ENCODE data around the gene MINPP1.

The MINPP1 gene

DNA sequence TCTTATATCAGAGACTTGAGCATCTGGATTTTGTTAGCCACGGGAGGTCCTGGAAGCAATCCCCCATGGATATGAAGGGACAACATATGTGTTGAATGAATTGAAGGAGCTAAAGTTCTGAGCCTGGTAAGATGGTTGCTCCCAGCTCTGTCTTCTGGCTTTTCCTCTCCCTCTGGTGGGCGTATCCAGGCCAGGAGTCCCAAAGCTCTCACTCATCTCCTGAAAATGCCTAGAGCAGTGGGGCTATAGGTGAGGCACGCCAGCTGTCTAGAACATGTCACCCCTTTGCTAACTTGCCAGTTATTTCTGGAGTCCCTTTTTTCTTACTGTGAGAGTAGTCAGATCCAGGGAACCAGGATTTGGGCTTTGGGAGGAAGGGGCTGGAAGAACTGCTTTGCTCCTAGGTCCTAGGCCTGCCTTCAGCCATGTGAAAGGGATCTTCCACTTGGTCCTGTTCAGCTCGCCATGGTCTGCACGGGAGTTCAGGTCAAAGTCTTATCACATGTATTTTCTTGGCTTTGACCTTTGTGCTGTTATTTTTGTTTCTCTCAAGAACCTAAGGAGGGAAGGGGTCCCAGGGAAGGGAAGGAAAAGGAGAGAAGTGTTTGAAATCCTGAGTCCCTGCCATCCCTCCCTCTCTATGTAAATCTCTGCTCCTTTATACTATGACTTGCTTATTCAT is 73.6 kb downstream of the MINPP1 start:
- TF ChIP-seq SUZ12 (IDR thresholded peaks at IDR 0.05; ENCODE audit: extremely low read depth, insufficient read depth, insufficient read length): no peak
- TF ChIP-seq ZNF274 (IDR thresholded peaks at IDR 0.05; ENCODE audit: low read depth, low read length): no peak
- TF ChIP-seq YY1 (IDR thresholded peaks at IDR 0.05; ENCODE audit: insufficient read depth, insufficient read length): no peak
- no peak for DNase-seq (ENCODE audit: low read depth, low spot score)

GRCh38 chr10:87578842-87579401 is 74.2 kb downstream of the MINPP1 start:
- Histone ChIP-seq H3K9ac (ENCODE audit: insufficient read length, low read depth) (no peak overlapping the region), H3K4me1 (ENCODE audit: insufficient read depth, insufficient read length) (no peaks in the 10 kb centered on the region), H3K9me3 (ENCODE audit: insufficient read depth, low read length) (no peaks in the 10 kb centered on the region), H3K36me3 (ENCODE audit: insufficient read depth, insufficient read length, low read length) (no peaks in the 10 kb centered on the region), H3K27me3 (ENCODE audit: insufficient read depth, insufficient read length) (no peaks in the 10 kb centered on the region), H3K4me3 (ENCODE audit: insufficient read length, low read depth) (no peak overlapping the region)
- no peak for TF ChIP-seq SUZ12 (IDR thresholded peaks at IDR 0.05; ENCODE audit: extremely low read depth, insufficient read depth, insufficient read length)
- no peak for DNase-seq (ENCODE audit: low read depth, low spot score)

More for the DNA sequence above, 73.6 kb downstream of the MINPP1 start:
- Histone ChIP-seq H3K4me3 (ENCODE audit: insufficient read length, low read depth) (no peak overlapping the region), H3K36me3 (ENCODE audit: insufficient read depth, insufficient read length, low read length) (no peaks in the 10 kb centered on the region), H3K9ac (ENCODE audit: insufficient read length, low read depth) (no peak overlapping the region), H3K27me3 (ENCODE audit: insufficient read depth, insufficient read length) (no peaks in the 10 kb centered on the region), H3K9me3 (ENCODE audit: insufficient read depth, low read length) (no peaks in the 10 kb centered on the region), H3K4me1 (ENCODE audit: insufficient read depth, insufficient read length) (no peaks in the 10 kb centered on the region)

DNA sequence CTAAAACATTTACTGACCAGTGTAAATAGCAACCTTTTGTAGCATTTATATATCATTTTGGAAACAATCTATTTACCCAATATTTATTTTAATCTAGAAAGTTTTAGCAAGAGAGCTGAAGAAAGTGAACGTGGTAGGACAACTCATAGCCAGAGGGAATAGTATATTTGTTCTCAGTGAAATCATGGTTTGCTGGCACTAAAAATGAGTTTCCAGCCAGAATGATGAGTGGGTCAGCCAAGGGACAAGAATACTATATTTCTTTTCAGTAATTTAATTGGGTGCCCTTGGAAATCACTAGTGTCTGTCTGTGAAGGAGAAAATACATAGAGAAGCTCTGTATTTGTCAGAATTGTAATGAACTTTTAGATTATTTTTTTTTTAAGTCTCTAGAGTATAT is 74.9 kb downstream of the MINPP1 start:
- Histone ChIP-seq H3K9ac (ENCODE audit: insufficient read length, low read depth) (no peak overlapping the region), H3K36me3 (ENCODE audit: insufficient read depth, insufficient read length, low read length) (no peaks in the 10 kb centered on the region), H3K4me1 (ENCODE audit: insufficient read depth, insufficient read length) (no peaks in the 10 kb centered on the region), H3K9me3 (ENCODE audit: insufficient read depth, low read length) (no peaks in the 10 kb centered on the region), H3K4me3 (ENCODE audit: insufficient read length, low read depth) (no peak overlapping the region), H3K27me3 (ENCODE audit: insufficient read depth, insufficient read length) (no peaks in the 10 kb centered on the region)
- no peak for TF ChIP-seq YY1 (IDR thresholded peaks at IDR 0.05; ENCODE audit: insufficient read depth, insufficient read length)
- no peak for TF ChIP-seq ZNF274 (IDR thresholded peaks at IDR 0.05; ENCODE audit: low read depth, low read length)
- TF ChIP-seq SUZ12 (IDR thresholded peaks at IDR 0.05; ENCODE audit: extremely low read depth, insufficient read depth, insufficient read length): no peak
- no peak for DNase-seq (ENCODE audit: low read depth, low spot score)

GRCh38 chr10:87580016-87580415 is 75.3 kb downstream of the MINPP1 start:
- H3K9me3 ChIP-seq (ENCODE audit: insufficient read depth, low read length): no peaks in the 10 kb centered on the region
- no peaks in the 10 kb centered on the region for H3K27me3 ChIP-seq (ENCODE audit: insufficient read depth, insufficient read length)
- no peak for DNase-seq (ENCODE audit: low read depth, low spot score)
- no peak overlapping the region for H3K9ac ChIP-seq (ENCODE audit: insufficient read length, low read depth)
- no peaks in the 10 kb centered on the region for H3K36me3 ChIP-seq (ENCODE audit: insufficient read depth, insufficient read length, low read length)
- H3K4me1 ChIP-seq (ENCODE audit: insufficient read depth, insufficient read length): no peaks in the 10 kb centered on the region
- no peak for TF ChIP-seq YY1 (IDR thresholded peaks at IDR 0.05; ENCODE audit: insufficient read depth, insufficient read length)
- no peak for TF ChIP-seq SUZ12 (IDR thresholded peaks at IDR 0.05; ENCODE audit: extremely low read depth, insufficient read depth, insufficient read length)
- no peak for TF ChIP-seq ZNF274 (IDR thresholded peaks at IDR 0.05; ENCODE audit: low read depth, low read length)
- H3K4me3 ChIP-seq (ENCODE audit: insufficient read length, low read depth): no peak overlapping the region

- Histone ChIP-seq H3K9ac (ENCODE audit: insufficient read length, low read depth) (no peak overlapping the region), H3K4me1 (ENCODE audit: insufficient read depth, insufficient read length) (no peaks in the 10 kb centered on the region), H3K36me3 (ENCODE audit: insufficient read depth, insufficient read length, low read length) (no peaks in the 10 kb centered on the region), H3K4me3 (ENCODE audit: insufficient read length, low read depth) (no peak overlapping the region), H3K27me3 (ENCODE audit: insufficient read depth, insufficient read length) (no peaks in the 10 kb centered on the region), H3K9me3 (ENCODE audit: insufficient read depth, low read length) (no peaks in the 10 kb centered on the region)
- no peak for DNase-seq (ENCODE audit: low read depth, low spot score)
- no peak for TF ChIP-seq ZNF274 (IDR thresholded peaks at IDR 0.05; ENCODE audit: low read depth, low read length)
- no peak for TF ChIP-seq YY1 (IDR thresholded peaks at IDR 0.05; ENCODE audit: insufficient read depth, insufficient read length)
Observed at GRCh38 chr10:87585565-87586514, 81.1 kb downstream of the MINPP1 start.

DNA sequence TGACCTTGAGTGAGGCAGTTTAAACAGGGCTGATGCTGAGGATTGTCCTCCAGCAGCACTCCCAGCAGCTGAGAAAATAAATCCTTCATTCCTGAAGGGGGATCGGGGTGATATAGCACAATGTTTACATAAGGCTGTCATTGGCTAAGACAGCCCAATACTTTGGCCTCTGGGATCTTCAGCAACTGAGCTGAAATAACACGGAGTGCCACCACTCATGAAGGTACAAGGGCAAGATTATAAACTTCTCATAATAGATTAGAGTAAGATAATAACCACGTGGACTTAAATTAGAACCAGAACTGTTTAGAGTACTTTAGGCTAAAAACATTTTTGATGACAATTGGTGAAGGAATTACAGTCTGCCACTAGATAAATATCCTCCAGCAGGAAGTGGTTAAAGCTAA is 85.0 kb downstream of the MINPP1 start:
- no peaks in the 10 kb centered on the region for H3K4me1 ChIP-seq (ENCODE audit: insufficient read depth, insufficient read length)
- H3K9me3 ChIP-seq (ENCODE audit: insufficient read depth, low read length): no peaks in the 10 kb centered on the region
- H3K27me3 ChIP-seq (ENCODE audit: insufficient read depth, insufficient read length): no peaks in the 10 kb centered on the region
- TF ChIP-seq SUZ12 (IDR thresholded peaks at IDR 0.05; ENCODE audit: extremely low read depth, insufficient read depth, insufficient read length): no peak
- H3K4me3 ChIP-seq (ENCODE audit: insufficient read length, low read depth): no peak overlapping the region
- no peak overlapping the region for H3K9ac ChIP-seq (ENCODE audit: insufficient read length, low read depth)
- DNase-seq (ENCODE audit: low read depth, low spot score): no peak
- H3K36me3 ChIP-seq (ENCODE audit: insufficient read depth, insufficient read length, low read length): no peaks in the 10 kb centered on the region
